HG02642 (cell line): ENCODE results near the gene ZNF785.
"Not testable (repeated sequence)": the region's sequence is repeated elsewhere in the genome, so short reads cannot be mapped to it uniquely, and the experiment has no call there.

Experiments used
- ATAC-seq: cut with Tn5 transposase; IDR thresholded peaks from one replicate; pipeline ENCODE4 v1.9.1; 2021; ENCODE audit warnings: mild to moderate bottlenecking; ENCODE audit not compliant: unreplicated experiment, poor library complexity

The ZNF785 gene

DNA sequence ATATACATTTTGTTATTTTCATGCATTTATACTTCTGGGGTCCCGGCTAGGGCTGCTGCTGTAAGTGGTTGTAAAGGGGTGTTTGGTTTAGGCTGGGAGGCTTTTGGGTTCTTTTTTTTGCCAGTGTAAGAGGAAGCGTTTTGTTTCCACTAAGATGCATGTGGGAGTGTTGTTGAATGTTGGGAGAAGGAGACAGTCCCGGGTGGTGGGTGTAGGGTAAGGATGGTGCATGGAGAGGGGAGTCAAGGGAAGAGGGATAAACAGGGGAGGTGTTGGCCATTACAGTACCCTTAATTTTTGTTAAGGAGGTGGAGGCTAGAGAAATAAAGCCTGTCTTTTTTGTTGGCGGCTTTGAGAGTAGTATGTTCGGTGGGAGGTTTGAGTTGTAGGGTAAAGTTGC, 42.4 kb downstream of the ZNF785 start:
- ATAC-seq: no peak

DNA sequence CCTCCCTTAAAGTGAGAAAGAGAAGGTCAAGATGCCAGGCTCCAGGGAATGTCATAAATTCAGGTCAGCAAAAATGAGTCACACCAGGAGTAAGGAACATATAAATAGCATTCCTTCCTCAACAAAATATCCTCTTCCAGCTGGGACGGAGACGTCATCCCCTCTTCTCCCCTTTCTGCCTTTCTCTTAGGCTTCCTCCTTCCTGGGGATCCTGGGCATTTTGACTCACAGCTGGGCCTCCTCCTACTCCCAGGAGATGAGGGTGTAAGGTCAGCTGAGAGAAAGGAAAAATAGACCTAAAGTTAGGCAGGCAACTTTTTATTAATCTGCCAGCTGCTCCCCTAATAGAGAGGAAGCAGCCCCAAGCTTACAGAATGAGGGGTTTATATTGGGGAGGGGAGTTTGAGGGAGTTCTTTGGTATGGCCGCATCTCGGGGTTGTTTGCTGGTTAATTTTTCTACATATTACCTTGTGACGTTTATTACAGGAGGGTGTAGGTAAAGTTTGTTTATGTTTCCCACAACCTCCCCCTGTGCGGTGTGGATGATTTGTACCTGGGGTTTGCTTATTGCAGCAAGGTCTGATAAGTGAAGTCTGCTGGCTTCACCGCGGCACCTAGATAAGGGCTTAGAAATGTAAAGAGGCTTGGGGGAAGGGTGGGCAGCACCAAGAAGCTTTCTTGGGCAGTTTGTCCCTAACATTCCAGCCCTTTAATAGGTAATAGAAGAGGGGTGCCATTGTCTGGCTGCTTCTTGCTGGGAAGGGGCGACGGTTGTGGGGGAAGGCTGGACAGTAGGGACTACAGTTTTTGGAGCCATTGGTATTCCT, 43.8 kb downstream of the ZNF785 start:
- ATAC-seq: no peak

- ATAC-seq: not testable (repeated sequence)
Measured at GRCh38 chr16:30540916-30541464, 44.5 kb downstream of the ZNF785 start.

DNA sequence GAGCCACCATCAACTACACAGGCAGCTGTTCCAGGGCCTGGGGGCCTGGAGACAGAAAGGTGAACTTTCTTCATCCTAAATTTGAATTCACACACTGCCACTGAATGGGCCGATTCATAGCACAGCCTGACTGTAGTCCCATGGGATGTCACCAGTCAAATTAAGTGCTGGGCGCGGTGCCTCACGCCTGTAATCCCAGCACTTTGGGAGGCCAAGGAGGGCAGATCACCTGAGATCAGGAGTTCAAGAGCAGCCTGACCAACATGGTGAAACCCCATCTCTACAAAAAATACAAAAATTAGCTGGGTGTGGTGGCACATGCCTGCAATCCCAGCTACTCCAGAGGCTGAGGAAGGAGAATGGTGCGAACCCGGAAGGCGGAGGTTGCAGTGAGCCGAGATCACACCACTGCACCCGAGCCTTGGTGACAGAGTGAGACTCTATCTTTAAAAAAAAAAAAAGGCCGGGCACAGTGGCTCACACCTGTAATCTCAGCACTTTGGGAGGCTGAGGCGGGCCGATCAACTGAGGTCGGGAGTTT, 45.4 kb downstream of the ZNF785 start:
- not testable (repeated sequence) for ATAC-seq

GRCh38 chr16:30539000-30539964, 46.2 kb downstream of the ZNF785 start:
- ATAC-seq: no peak

- not testable (repeated sequence) for ATAC-seq
Measured at GRCh38 chr16:30536391-30537024, 49.0 kb downstream of the ZNF785 start.

DNA sequence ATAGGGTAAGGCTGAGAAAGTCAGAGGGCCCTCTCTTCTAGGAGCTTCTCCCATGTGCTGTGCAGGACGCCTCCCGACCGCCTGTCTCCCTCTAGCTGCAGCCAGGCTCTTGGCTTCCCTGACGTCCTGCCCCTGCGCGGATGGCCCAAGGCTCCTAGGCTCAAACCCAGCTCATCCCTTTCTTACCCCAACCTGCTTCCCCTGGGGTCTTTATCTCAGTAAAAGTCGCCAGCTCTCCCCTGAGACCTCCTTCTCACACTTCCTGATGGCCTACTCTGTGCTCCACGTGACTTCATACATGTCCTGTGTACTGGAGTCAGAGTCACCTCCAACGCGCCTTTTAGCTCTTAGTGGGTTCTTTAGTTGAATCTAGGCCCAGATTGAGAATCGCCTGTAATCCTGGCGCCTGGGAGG, 49.7 kb downstream of the ZNF785 start:
- ATAC-seq: peak; percentile 45

- ATAC-seq: peak; percentile 9
Measured at GRCh38 chr16:30535106-30535776, 50.3 kb downstream of the ZNF785 start.

- peak; percentile 65 for ATAC-seq
Measured at GRCh38 chr16:30534368-30535105, 51.0 kb downstream of the ZNF785 start, which contains the start of gene ZNF747. ZNF747 (minus strand) TSS chr16:30534858; CDS start chr16:30534679, 179 bp downstream.

GRCh38 chr16:30533748-30534367, 51.6 kb downstream of the ZNF785 start:
- ATAC-seq: peak; percentile 6

GRCh38 chr16:30533146-30533522, 52.4 kb downstream of the ZNF785 start:
- no peak for ATAC-seq

- no peak for ATAC-seq
Measured at GRCh38 chr16:30532285-30533145, 53.0 kb downstream of the ZNF785 start.
